Endometrial microvascular endothelial cells (primary cell): Measurements from ENCODE around the gene IGFL2. TPM values are rescaled to one million over a fixed set of nuclear protein-coding genes. Genes with fewer than 3 reads are reported as not detected.
"Not testable (repeated sequence)": the region's sequence is repeated elsewhere in the genome, so short reads cannot be mapped to it uniquely, and the experiment has no call there.

ENCODE experiments used
- in situ Hi-C: cut with HindIII; loops from 2 replicates; pipeline ENCODE4 v1.10.0; 2017; ENCODE audit warnings: low sequenced_read_pairs, low pct_unique_long_range_greater_than_20kb; ENCODE audit errors: inconsistent ontology term
- total RNA-seq: library from RNA; depleted of rRNA; stranded (reverse); fragments of >200 nt; gene quantifications from one replicate; pipeline ENCODE4 v1.2.3, GENCODE V29; 2015; ENCODE audit errors: inconsistent ontology term

The IGFL2 gene
- total RNA-seq, 1 donor from 2014 or later = not detected

DNA sequence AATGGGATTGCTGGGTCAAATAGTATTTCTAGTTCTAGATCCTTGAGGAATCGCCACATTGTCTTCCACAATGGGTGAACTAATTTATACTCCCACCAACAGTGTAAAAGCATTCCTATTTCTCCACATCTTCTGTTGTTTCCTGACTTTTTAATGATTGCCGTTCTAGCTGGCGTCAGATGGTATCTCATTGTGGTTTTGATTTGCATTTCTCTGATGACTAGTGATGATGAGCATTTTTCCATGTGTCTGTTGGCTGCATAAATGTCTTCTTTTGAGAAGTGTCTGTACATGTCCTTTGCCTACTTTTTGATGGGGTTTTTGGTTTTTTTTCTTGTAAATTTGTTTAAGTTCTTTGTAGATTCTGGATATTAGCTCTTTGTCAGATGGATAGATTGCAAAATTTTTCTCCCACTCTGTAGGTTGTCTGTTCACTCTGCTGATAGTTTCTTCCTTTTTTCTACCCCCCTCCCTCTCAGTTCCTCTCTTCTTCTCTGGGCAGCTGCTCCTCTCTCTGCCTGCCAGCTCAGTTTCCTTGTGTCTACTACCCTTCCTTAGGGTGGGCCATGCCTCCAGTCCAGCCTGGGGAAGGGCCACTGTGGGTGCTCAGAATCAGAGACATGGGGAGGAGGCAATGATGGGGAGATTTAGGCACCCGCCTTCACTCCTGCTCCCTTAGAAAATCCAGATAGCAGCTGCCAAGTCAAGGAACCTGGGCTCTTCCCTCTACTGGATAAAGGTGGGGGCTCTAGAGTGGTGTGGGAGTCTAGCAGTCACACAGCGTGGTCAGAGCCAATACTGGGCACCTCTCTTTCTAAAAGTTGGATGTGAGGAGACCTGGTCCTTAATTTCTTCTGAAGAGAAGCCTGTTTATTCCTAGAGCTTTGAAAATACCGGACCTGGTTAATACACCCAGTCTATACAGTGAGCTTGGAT lies 37.0 kb downstream of the IGFL2 start:
- in situ Hi-C loops = not testable (repeated sequence)

DNA sequence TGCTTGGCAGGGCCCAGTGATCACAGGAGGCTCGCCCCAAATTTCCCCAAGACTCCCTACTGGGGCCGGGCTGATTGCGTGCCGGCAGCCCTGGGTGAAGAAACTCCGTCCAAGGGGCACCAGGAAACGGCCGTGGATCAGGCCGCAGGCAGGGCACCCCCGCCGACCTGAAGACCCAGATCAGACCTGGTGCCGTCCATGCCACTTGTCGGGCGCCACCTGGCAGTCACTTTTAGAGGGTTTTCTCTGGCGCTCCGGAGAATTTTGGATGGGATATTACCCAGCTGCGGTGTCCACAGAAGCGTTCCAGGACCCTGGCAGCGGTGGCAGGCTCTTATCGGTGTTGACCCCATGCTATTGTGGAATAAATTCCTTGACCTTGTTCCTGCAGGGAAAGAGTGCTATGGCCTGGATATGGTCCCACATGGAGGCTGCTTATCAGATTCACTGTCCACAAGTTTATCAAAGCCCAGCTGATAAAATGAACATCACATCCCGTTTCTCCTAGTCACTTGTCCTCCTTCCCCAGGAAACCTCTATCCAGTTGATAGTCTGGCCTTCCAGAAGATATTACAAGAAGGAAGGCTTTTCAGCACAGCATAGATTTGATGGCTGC lies 38.2 kb downstream of the IGFL2 start:
- in situ Hi-C loops = no loop called here

DNA sequence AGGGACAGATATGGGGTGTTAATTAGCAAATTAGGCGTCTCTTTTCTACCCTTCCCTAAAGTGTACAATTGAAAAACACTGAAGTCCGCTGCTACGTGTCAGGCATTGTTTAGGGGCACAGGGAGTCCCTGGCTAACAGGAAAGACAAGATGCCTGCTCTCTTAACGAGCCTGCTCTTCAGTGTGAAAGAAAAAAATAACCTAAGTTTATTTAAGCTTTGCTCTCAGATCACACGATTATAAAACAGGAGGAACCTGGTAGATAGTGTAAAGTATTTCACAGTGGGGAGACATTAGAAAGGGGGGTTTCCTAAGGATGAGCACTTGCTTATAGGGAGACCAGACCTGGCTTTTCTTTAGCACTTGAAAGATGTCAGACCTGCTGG lies 38.7 kb downstream of the IGFL2 start:
- in situ Hi-C loops = no loop called here

DNA sequence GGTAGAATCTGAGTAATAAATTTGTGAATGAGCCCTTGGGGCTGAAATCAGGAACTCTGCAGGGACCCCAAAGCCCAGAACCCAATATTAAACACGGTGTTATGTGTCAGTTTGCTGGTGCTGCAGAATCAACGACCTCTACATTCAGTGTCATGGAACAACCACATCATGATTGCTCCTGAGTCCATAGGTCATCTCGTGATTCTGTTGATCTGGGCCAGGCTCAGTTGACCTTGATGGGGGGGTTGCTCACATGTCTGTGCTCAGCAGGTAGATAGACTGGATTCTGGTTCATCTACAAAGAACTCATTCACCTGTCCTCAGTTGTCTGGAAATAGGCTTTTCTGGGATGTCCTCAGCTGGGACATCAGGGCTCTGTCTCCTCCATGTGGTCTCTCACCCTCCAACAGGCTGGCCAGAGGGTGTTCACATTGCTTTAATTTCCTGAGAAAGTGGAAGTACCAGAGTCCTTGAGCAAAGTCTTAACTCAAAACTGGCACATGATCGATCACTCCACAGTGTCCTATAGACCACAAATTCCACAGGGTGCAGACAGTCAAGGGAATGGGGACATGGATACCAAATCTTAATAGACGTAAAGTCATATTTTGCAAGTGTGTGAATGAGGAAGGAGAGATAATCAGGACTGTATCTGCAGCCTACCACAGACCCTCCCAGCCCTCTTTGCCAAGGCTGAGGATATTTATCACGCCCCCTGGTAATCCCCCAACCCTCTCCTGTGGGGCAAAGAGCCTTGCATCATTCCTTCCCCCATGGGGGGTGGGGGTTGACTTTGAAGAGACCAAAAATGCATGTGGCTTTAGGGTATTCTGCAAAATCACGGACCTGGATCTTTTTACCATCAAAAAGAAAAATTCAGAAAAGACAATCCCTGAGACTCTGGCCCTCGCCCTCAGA lies 42.2 kb downstream of the IGFL2 start:
- in situ Hi-C loops = no loop called here

DNA sequence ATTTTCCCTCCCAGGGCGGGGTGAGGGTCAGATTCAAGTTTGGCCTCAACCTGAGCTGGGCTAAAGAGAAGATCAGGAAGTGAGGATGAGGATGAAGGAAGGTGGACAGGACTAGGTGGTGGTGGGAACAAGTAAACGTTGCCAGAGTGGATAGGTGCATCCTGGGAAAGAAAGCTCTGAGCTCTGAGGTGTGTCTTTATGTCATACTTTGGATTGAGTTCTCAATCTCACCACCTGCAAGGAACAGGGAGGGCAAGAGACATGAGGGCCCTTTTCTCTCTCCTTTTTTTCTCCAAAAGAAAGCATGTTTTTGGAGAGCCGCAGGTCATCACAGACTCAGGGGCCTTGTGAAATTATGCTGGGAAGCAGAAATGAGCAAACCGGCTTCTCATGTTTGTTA lies 43.3 kb downstream of the IGFL2 start:
- in situ Hi-C loops = no loop called here

DNA sequence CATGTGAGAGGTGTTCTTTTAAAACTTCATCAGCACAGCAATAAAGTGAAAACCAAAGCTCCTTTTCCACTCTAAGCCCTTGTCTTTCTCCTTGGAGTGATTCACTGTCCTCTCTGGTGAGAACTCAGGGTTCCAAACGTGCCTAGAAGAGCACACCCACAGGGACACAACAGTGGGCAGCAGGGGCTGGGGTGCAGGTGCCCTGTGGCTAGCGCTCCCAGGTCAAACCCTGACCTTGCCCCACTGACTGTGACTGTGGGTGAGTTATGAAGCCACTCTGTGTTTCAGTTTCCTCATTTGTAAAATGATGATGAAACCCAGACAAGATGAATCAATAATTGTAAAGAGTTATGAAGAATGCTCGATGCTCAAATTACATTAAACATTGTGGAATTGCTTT lies 43.9 kb downstream of the IGFL2 start:
- in situ Hi-C loops = no loop called here

DNA sequence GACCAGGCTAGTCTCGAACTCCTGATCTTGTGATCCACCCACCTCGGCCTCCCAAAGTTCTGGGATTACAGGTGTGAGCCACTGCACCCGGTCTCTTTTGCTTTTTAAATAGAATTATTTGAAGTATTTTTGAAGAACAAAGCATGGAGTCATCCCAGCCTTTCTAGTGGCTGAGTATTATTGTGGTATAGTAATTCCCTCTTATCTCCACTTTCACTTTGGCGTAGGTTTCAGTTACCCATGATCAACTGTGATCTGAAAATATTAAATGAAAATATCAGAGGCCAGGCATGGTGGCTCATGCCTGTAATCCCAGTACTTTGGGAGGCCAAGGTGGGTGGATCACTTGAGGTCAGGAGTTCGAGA lies 44.6 kb downstream of the IGFL2 start:
- in situ Hi-C loops = not testable (repeated sequence)

DNA sequence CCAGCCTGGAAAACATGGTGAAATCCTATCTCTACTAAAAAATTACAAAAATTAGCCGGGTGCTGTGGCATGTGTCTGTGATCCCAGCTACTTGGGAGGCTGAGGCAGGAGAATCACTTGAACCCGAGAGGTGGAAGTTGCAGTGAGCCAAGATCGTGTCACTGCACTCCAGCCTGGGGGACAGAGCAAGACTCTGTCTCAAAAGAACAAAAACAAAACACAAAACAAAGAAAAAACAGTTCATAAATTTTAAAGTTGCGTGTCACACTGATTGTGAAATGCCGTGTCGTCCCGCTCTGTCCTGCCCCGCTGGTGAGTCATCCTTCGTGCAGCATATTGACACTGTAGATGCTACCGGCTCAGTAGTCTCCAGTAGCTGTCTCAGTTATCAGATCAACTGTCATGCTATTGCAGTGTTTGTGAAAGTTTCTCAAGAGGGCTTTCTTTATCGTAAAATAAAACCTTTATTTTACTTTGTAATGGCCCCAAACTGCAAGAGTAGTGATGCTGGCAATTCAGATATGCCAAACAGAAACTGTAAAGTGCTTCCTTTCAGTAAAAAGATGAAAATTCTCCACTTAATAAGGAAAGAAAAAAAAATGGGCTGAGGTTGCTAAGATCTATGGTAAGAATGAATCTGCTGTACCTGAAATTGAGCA lies 45.1 kb downstream of the IGFL2 start:
- in situ Hi-C loops = no loop called here

DNA sequence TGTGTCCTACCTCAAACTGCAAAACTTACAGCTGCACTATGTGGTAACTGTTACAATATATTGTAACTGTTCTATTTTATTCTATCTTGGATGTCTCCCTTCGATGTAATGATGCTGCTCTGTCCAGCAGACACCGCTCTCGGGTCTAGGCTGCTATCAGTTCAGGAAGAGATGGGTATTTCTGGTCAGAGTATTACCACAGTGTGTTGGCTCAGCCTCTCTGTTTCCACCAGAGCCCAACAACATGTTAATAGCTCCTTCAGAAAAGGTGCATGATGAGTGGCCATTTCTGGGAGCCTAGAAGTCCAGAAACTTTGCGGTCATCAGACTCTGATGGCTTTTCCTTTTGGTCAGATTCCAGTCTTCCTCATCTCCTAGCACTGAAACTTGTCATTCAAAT lies 45.6 kb downstream of the IGFL2 start:
- in situ Hi-C loops = no loop called here

DNA sequence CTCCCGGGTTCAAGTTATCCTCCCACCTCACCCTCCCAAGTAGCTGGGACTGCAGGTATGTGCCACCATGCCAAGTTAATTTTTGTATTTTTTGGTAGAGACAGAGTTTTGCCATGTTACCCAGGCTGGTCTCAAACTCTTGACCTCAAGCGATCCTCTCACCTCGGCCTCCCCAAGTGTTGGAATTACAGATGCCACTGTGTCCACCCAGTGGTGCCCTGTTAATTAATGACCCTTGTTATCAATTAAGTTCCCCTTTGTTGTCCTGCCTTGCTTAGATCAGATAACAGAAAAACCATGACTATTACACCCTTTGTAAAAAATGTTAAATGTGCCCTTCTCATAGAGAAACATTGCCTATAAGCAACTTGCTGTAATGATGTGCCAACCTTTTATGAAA lies 47.1 kb downstream of the IGFL2 start:
- in situ Hi-C loops = no loop called here

DNA sequence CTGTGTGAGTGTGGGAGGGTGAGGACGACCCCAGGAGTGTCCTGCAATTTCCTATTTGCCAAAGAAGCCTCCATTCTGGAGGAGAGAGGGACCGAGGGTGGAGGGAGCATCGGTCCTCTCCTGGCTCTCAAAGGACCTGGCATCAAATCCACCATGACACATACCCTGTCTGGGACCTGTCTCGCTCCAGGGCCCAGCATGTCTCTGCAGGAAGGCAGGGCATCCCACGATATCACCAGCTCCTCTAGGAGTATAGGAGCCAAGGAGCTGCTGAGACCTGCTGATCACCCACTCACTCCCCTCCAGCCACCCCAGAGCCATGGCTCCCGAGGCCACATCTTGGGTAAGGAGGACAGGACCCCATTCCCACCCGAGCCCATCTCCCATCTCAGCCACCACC lies 47.9 kb downstream of the IGFL2 start:
- in situ Hi-C loops = not testable (repeated sequence)

DNA sequence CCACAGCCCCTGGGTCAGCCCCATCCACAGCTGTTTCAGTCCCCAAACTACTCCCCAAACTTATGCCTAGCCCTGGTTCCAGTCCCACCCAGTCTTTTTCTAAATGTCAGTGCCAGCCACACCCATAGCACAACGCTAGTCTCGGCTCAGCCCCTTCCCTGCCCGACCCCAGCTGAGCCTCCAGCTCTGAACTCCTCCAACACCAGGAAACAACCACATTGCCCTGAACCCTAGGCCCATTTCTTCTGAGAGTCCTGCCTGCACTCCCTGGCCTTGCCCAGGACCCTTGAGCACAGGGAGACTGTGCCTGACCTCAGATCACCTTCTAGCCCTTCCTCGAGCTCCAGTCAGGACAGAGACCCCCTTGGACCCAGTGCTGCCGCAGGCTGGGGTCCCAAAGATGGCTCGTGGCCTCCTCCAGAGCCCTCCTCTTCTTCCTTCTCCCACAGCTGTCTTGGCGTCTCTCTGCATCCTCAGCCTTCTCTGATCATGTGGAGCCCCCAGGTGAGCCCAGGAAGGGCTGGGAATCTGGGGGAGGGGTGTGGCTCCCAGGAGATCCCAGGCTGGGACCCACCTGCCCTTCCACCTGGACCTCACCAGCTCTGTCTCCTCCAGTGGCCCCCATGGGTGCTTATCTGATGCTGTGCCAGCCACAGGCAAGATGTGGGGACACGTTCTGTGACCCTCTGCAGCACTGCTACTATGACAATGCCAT lies 48.5 kb downstream of the IGFL2 start:
- in situ Hi-C loops = no loop called here

DNA sequence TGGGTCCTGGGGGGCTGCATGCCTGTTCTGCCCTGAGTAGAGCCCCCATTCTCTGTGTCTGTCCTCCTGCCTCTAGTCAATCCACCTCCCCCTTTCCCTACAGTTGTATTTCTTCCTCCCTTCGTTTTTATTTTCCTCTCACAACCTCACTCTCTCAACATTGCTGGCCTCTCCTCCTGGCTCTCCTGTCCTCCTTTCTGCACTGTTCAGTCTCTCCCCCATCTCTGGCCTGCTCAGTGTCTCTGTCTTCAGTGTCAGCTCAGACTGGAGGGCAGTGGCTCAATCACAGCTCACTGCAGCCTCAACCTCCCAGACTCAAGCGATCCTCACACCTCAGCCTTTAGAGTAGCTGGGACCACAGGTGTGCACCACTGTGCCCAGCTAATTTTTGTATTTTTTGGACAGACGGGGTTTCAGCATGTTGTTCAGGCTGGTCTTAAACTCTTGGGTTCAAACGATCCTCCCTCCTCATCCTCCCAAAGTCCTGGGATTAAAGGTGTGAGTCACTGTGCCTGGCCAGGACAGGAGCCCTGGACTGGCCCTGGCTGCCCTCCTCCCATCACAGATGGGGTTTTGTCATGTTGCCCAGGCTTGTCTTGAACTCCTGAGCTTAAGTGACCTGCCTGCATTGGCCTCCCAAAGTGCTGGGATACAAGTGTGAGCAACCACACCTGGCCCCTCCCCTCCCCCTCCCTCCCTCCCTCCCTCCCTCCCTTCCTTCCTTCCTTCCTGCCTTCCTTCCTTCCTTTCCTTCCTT lies 49.5 kb downstream of the IGFL2 start:
- in situ Hi-C loops = no loop called here

DNA sequence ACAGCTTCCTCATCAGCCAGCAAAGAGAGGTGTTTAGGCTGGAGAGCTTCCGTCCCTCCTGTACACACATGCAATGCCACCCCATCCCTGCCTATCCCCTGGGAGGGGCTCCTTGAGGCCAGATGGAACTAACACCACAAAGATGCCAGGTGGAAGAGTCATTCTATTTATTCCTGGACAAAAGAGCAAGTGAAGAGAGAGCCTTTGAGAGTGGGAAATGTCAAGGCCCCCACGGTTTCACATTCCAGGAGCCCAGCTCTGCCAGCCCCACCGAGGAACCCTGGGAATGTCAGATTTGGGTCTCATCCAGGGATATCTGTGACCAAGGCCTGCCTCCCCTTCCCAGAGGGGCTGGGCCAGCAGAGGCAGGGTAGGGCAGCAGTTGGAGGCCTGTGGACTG lies 50.7 kb downstream of the IGFL2 start:
- in situ Hi-C loops = no loop called here

DNA sequence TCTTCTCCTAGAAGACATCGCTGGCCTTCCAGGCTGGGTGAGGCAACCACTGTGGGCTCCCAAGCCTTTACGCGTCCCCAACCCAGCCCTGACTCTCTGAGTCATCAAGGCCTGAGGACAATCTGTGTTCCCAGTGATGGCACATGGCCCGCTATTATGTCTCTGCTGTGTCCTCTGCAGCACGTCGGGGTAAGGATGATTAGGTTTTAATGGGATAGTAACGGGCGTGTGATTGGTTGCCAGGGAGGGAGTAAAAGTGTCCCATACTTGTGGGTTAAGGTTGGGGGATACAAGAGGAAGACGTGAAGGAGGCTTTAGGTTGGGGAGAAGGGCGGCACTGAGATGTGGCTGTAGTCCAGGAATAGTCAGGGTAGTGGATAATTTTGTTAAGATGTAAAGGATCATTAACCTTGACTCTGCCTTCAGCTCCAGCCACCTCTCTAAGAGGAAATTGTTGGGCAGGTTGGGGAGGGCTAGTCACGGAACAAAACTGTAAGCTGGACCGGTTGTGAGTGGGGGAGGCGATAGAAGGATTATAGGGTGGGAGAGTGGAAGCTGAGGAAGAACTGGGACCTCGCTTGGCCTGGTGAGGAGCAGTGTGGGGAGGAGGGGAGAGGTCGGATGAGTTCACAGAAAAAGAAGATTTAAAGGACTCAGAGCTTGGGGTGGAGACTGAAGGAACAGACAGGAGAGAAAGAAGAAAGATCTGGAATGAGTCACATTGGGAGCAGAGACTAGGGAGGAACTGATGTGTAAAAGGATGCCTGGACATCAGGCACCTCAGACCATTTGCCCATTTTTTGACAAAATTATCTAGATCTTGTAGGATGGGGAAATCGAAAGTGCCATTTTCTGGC lies 53.6 kb downstream of the IGFL2 start:
- in situ Hi-C loops = no loop called here

DNA sequence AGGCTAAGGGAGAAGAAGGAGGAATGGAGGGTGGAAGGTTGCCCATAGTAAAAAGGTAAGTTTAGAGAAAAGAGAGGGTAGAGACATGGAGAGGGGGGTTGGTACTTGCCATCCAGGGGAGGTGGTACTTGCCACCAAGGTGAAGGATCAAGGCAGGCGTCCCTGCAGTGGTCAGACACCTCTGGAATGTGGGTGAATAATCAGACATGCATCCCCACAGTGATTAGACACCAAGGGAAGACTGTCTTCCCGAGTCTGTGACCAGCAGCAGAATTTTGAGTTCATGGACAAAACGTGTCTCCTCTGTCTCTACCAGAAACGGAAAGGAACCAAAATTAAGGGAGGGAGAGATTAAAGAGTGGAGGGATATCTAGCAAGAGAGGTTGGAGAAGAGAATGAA lies 54.4 kb downstream of the IGFL2 start:
- in situ Hi-C loops = no loop called here
